H54 (cell line): ENCODE measurements around the gene MGMT.

Experiments used
- DNase-seq: peaks from one replicate; pipeline ENCODE4 v3.0.0; 2011; ENCODE audit warnings: low spot score, mixed read lengths; ENCODE audit not compliant: insufficient read length
- FAIRE-seq: peaks from 3 replicates; lab custom pipeline; 2011; peaks lifted over from hg19 to GRCh38; lab: Jason Lieb, UNC
- POLR2A ChIP-seq: IDR thresholded peaks from 2 replicates; pipeline ENCODE4 v1.6.1; 2011; ENCODE audit warnings: low read depth, mild to moderate bottlenecking, low read length

The MGMT gene

DNA sequence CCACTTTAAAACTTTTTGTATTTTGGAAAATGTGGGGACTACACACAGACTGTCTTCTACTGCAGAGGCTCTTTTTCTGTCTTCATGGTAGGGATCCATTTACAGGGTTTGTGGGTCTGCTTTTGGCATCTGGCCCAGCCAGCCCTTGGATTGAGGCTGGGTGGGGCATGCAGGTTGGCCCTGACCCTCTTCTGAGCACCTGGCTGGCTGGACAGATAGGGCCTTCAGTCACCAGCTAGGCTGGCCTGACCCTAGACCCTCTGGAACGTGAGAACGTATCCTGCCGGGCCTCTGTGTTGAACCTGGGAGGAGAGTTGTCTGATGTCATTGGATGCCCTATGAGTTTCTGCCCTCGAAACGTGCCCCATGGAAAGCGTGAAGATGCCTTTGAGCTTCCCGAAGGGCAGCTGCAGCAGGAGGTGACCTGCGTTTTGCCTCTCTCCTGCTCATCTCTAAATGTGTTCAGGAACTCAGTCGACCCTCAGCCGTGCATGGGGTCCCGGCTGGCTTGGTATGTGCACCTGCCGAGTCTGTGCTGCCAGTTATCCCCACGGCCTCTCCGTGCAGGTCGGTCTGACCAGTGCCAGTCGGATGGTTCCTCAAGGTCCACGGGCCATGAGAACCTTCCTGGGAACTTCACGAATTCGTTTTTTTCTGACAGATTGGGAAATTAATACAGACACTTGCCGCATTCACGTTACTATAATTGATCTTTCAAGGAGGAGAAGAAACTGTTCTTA lies 74.9 kb downstream of the MGMT start:
- no peak for DNase-seq
- no peak for TF ChIP-seq POLR2A
- no peak for FAIRE-seq

DNA sequence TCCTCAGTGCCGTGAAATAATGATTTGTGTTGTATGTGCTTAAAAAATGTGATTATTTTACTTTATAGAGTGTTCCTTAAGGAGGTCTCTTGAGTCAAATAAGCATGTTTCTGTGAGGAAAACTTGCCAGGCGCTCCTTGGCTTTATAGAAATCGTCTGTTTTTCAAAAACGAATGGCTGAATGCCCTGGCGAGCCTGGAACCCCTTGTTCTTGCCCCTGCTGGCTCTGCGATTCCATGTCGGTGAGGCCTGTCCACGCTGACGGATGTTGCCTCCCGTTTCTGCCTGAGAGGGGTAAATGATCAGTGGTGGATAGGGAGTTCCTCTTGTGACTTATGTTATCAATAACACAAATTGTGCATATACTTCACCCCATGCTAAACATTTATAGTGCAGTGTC lies 75.5 kb downstream of the MGMT start:
- no peak for TF ChIP-seq POLR2A
- FAIRE-seq = no peak
- no peak for DNase-seq

DNA sequence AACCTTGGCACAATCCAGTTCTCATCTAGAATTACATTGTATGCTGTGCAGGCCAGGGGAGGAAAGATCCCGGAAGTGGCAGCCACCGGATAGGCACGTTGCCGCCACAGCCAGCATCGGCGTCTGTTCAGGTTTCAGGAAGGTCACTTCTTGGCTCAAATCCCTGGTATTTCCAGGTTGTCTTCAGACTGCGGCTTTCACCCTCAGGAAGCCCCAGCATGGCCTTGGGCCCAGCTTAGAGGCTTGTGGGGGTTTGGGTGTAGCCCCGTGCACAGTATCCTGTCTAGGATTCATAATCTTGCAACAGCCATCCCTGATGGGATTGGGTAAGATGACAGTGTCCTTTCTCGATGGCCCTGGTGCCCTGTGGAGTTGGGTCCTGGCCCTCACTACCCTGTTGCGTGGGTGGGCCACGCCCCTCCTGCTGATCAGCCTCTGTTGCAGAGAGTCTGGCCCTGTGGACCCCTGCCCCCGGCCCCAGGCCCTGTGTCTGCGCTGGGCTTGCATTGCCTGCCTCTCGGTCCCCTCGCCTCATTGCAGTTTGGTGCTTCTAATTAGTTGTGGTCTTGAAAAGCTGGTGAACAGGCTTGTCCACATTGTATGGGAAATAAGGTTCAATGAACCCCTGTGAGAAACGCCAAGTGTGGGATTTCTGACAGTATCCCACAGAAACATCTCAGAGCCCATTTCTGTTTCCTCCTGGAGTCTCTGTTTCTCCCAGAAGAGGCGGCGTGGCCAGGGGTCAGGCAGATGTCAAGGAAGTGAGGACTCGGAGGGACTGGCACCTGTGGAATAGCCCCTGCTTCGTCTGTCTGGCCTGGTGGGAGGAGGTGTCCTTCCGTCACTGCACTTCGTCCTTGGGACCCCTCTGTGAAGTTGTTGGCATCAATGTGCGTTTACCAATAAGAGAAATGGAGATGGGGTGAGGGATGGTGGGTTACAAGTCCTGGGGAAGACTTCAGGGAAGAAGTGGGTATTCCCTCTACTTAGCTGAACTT lies 77.5 kb downstream of the MGMT start:
- no peak for TF ChIP-seq POLR2A
- FAIRE-seq (no peak), DNase-seq (no peak)

DNA sequence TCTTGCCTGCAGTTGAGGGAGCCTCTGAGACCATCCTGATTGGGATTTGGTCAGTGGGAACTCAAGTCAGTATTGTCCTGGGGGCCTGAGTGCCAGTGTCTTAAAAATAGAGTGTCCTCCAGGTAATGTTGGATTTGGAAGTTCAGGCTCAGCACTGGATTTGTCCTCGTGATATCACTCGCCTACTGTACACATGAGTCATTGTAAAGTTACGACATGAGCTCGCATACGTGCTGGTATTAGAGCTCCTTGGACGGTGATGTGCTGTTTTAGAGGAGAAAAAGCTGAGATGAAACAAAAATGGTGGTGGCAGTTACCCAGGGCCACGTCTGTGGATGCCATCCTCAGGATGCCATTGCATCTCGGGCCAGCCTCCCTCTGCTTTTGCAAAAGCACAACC lies 78.2 kb downstream of the MGMT start:
- DNase-seq (no peak), FAIRE-seq (no peak)
- no peak for TF ChIP-seq POLR2A

DNA sequence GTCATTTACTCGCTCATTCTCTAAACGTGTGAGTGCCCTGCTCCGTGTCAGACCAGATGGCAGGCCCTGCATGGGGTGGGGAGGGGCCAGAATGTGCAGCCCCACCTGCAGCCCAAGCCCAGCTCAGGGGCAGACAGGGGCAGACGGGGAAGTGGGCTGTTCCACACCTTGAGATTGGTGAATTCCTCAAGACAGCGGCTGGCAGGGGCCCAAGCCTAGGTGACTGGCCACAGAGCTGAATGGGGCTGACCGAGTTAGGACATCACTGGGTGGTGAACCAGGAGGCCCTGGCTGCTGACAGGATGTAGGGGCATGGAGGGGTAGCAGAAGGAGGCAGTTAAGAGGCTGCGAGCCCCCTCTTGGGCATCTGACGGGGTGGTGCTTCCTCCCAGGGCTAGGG lies 79.1 kb downstream of the MGMT start:
- TF ChIP-seq POLR2A = no peak
- DNase-seq = no peak
- no peak for FAIRE-seq

DNA sequence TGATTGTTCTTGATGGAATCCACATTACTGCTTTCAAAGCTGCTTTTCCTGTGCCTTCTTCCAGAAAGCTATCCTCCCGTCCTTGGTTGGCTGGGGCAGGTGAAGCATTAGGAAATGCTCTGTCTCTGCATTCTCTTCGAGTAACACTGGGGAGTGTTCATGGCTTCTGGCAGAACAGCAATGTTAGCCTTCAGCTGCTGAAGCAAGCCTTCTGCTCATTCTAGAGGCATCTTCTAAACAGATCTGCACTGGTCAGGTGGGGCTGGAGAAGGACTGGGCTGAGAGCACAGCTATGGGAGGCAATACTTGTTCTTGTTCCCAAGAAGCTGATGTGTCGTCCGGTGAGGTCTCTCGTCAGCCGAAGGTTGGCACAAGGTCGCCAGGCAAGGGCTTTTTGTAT lies 80.6 kb downstream of the MGMT start:
- DNase-seq = no peak
- TF ChIP-seq POLR2A = no peak
- no peak for FAIRE-seq

DNA sequence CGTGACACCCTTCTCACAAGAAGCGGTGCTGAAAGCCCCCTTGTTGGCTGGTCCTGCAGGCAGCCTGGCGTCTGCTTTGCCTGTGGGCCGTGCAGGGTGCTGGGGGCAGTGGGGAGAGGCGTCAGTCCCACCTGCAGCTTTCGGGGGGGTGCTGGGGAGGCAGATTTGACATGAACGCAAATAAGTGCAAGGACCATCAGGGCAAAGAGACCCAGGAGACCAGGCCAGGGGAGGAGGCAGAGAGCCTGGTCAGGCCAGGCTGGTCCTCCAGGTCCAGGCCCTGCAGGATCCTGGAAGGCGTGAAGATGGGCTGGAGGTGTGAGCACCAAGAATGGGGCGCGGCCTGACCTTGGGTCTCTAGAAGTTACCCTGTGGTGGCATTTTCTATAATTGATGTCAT lies 81.6 kb downstream of the MGMT start:
- FAIRE-seq (no peak), DNase-seq (no peak)
- TF ChIP-seq POLR2A = no peak

DNA sequence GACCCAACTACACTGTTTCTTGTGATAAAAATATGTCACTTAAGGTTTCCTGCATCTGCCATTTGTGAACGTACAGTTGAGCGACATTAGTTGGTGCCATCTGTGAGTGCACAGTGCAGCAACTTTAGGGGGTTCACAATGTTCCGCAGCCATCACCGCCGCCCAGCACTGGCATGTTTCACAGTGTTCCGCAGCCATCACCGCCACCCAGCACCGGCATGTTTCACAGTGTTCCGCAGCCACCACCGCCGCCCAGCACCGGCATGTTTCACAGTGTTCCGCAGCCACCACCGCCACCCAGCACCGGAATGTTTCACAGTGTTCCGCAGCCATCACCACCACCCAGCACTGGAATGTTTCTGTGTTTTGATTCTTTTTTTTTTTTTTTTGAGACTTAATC lies 83.0 kb downstream of the MGMT start:
- DNase-seq = no peak
- FAIRE-seq = no peak
- TF ChIP-seq POLR2A = no peak

DNA sequence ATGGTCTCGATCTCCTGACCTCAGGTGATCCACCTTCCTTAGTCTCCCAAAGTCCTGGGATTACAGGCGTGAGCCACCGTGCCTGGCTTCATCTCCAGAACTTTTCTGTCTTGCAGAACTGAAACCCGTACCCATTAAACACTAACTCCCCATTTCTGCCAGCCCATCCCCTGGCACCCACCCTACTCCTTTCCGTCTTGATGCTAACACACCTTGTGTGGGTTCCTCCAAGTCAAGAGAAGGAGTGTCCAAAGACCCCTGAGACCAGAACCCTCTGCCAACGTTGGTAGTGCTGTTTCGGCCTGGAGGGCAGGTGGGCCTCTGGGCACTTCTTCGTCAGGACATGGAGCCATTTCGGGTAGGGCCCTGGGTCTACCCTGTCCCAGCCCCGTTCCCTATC lies 83.6 kb downstream of the MGMT start:
- no peak for FAIRE-seq
- no peak for TF ChIP-seq POLR2A
- no peak for DNase-seq

DNA sequence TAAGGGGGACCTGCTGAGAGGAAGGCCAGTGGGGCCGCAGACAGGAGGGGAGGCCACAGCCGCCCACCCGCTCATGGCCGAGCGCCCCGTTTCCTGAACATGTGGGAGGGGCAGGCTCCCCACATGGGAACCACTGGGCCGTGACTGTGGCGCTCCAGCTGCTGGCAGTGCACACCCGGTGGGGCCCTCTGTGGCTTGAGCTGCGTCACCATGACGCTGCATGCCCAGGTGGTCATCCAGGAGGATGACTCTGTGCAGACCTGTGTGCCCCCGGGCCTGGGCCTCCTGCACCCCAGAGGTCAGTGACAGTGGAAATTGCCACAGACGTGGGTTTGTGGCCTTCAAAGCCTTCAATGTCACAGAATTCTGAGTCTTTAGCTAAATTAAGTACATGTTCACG lies 85.1 kb downstream of the MGMT start:
- no peak for FAIRE-seq
- no peak for TF ChIP-seq POLR2A
- DNase-seq = no peak

DNA sequence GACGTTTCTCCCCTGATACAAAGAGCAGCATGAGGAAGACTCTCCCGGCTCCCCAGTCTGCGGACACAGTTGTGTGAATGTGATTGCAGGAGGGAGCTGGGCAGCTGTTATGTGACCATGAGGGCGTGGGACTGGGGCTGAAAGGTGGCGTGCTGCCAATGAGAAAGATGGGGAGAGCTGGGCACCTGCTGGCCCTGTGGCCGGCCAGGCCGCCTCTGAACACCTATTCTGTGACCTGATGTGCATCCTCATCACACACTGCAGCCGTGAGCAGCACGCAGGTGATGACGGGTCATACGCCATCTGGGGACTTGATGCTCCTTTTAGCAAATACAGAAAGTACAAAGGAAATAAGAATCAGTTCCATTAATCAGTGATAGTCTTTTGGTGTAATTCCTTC lies 86.9 kb downstream of the MGMT start:
- DNase-seq = no peak
- no peak for FAIRE-seq
- no peak for TF ChIP-seq POLR2A

DNA sequence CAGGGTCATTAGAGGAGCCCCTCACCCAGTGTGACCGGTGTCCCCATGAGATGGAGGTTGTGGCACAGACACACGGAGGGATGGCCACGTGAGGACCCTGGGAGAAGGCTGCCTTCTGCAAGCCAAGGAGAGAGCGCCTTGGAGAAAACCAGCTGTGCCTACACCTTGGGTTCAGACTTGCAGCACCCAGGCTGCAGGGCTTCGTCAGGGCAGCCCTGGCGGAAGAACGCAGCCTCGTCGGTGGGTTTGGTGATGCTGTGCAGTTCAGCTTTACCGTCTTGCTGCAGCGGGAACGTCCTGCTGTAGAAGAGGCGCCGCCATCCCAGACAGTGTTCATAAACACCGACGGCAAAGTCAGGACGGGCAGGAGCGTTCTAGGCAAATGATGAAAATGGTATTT lies 89.3 kb downstream of the MGMT start:
- no peak for TF ChIP-seq POLR2A
- FAIRE-seq (no peak), DNase-seq (no peak)

DNA sequence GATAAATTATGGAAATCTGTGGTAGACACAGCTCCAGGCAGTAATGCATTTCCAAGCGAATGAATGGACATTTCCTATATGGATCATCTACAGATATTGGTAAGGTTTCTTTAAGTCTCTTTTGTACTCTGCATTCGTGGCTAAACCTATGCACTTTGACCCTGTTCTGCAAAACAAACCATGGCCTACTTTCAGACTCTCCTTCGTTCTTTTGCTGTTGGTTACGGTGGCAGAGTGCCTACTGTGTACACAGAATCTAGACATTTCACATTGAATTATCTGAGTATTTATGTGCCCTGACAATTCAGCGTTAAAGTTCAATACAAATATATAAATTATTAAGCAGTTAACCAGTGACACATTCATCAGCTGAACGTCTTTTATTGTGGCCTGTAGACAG lies 93.3 kb downstream of the MGMT start:
- DNase-seq (no peak), FAIRE-seq (no peak)
- no peak for TF ChIP-seq POLR2A

DNA sequence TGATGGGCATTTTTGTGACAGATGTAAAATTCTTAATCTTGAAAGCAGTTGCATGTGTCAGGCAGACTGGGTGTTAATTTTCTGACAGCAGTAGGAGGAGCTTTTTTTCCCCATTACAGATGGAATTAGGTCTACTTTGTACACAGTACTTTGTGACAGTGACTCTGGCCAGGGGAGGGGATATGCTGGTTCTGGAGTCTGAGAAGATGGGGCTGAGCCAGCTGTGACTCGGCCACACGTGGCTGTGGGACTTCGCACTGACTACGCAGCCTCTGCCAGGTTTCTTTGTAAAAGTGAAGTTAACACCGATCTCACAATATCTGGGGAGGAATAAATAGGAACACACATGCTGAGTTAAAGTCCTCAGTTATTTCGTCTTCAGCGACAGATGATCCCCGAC lies 95.4 kb downstream of the MGMT start:
- FAIRE-seq (no peak), DNase-seq (no peak)
- no peak for TF ChIP-seq POLR2A

DNA sequence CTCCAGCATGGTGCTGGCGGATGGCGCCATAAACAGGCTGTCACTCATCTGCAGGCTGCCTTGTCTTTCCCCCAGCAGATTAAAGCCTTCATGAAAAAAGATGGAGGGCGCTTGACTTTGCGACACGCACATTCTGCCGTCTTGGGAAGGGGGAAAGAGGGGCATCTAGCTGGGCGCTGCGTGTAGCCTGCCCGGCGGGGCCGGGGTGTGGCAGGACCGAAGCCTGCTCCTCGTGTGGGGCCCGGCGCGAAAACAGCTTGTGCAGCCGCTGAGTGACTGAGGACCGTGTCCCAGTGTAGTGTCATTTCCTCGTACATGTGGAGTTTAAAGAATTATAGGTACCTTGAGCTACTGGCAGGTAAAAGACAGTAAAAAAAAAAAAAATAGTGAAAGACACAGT lies 97.9 kb downstream of the MGMT start:
- no peak for TF ChIP-seq POLR2A
- FAIRE-seq = no peak
- DNase-seq = no peak
